ENCODE results near the gene MARK3. TPM values are rescaled to one million over a fixed set of nuclear protein-coding genes. Genes with fewer than 3 reads are reported as not detected.
A peak's percentile ranks its signal among the peaks of the same experiment; 100 is the strongest.

Gene MARK3
- total RNA-seq, 1 experiment from 2014 or later: 81.9 TPM

DNA sequence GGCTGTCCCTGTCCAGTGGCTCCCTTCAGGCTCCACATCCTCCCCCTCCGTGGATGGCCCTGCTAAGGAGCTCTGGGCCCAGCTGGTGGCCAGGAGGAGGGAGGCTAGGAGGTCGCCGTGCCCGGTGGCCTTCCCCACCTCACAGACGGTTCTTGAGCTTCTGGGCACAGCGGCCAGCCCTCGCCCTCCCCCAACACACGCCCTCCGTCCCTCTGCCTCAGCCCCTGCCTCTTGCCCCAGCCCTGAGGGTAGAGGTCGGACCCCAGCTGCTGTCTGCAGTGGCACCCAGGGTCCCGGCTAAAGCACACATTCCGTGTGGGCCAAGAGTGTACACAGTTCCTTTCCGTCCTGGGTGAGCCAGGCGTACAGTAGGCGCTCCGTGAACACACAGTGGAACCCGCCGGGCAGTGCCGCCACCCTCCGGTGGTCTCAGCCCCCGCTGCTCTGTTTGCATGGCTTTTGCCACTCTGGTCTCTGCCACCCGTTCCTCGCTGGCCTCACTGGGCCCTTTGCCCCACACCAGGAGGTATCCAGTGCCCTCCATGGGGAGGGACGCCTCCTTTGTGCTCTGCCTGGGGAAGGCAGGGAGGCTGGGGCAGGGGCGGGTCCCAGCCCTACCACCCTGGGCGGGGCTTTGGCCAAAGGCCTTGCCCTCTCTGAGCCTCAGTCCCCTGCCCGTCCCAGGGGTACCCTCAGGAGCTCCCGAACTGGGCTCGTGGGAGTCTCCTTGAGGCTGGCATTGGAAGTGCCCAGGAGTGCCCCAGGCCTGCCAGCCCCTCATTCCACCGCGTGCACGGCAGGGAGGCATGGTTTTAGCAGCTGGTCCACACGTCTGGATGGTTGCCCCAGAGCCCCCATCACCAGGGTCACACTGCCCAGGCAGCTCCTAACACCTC, 156.7 kb downstream of the MARK3 start:
- no CpG with 5 or more reads among the region's 33 CpGs for WGBS (ENCODE audit: extremely low coverage, insufficient read length, low lambda C conversion rate)
- no peak overlapping the region for H3K23ac ChIP-seq (ENCODE audit: insufficient read length, low read depth, low read length)
- peaks cover 11% of the 10 kb centered on the region for H3K27me3 Mint-ChIP-seq (ENCODE audit: low read depth)
- H3K9ac ChIP-seq (ENCODE audit: extremely low read depth, insufficient read length, low read length): no peak overlapping the region
- H3K27ac Mint-ChIP-seq: peak overlapping the region; percentile 68 to 93 (median 88); a peak in 4 of 7 replicates
- H3K9me3 ChIP-seq (ENCODE audit: control insufficient read depth, low read depth, low read length): no peaks in the 10 kb centered on the region
- H3K79me2 ChIP-seq (ENCODE audit: insufficient read depth, low read length): no peaks in the 10 kb centered on the region
- H3K27ac ChIP-seq (ENCODE audit: insufficient read length, low read depth, low read length): no peak overlapping the region
- H4K91ac ChIP-seq (ENCODE audit: insufficient read length, low read depth, low read length): peak overlapping the region; percentile 63
- TF ChIP-seq, protein P1, sequence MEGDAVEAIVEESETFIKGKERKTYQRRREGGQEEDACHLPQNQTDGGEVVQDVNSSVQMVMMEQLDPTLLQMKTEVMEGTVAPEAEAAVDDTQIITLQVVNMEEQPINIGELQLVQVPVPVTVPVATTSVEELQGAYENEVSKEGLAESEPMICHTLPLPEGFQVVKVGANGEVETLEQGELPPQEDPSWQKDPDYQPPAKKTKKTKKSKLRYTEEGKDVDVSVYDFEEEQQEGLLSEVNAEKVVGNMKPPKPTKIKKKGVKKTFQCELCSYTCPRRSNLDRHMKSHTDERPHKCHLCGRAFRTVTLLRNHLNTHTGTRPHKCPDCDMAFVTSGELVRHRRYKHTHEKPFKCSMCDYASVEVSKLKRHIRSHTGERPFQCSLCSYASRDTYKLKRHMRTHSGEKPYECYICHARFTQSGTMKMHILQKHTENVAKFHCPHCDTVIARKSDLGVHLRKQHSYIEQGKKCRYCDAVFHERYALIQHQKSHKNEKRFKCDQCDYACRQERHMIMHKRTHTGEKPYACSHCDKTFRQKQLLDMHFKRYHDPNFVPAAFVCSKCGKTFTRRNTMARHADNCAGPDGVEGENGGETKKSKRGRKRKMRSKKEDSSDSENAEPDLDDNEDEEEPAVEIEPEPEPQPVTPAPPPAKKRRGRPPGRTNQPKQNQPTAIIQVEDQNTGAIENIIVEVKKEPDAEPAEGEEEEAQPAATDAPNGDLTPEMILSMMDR (conservative IDR thresholded peaks at IDR 0.05): peak; percentile 33; the same call in 2 of the 3 replicates
- no peak for DNase-seq
- peaks cover 4% of the 10 kb centered on the region for H3K23me2 ChIP-seq (ENCODE audit: insufficient read length, low read depth, low read length, poor library complexity, severe bottlenecking)
- H3K4me2 ChIP-seq (ENCODE audit: insufficient read depth, insufficient read length, low read length): peak overlapping the region; percentile 16
- no peak overlapping the region for H4K5ac ChIP-seq (ENCODE audit: insufficient read length, low read depth, low read length)
- H3T11ph ChIP-seq (ENCODE audit: low read length): peak overlapping the region; percentile 0
- H3K4me1 Mint-ChIP-seq: peaks cover 12 to 26% of the 10 kb centered on the region in 2 experiments
- H3K36me3 Mint-ChIP-seq (ENCODE audit: insufficient read depth in 1 of 3, low read depth in 3 of 3): no peaks in the 10 kb centered on the region
- H4K8ac ChIP-seq (replicated peaks; ENCODE audit: insufficient read length, low read depth, low read length): no peak overlapping the region
- H2BK20ac ChIP-seq (ENCODE audit: low read depth, low read length, poor library complexity, severe bottlenecking): no peak overlapping the region
- H2AFZ ChIP-seq (ENCODE audit: low read length): no peak overlapping the region
- H3K14ac ChIP-seq (ENCODE audit: insufficient read depth, low read length): peak overlapping the region; percentile 86
- no peak overlapping the region; the same call in 1 of the 2 replicates for H3K4ac ChIP-seq (ENCODE audit: low read depth, low read length)
- H2AK5ac ChIP-seq (ENCODE audit: insufficient read length, low read length): no peak overlapping the region
- peak overlapping the region; percentile 40 for H3K18ac ChIP-seq (ENCODE audit: insufficient read length, low read depth, low read length)
- H3K56ac ChIP-seq (ENCODE audit: insufficient read length, low read depth, low read length): no peak overlapping the region
- H2BK15ac ChIP-seq (ENCODE audit: low read depth, low read length): no peak overlapping the region
- peak overlapping the region in 1 of 2 experiments; percentile 32; a peak in 2 of 5 replicates for H3K4me3 Mint-ChIP-seq
- no peaks in the 10 kb centered on the region for H4K20me1 ChIP-seq (ENCODE audit: control insufficient read depth, insufficient read depth, insufficient read length)
- no peaks in the 10 kb centered on the region for H3K79me1 ChIP-seq (ENCODE audit: insufficient read depth, low read depth, low read length, poor library complexity, severe bottlenecking)
- no peaks in the 10 kb centered on the region for H3K9me3 Mint-ChIP-seq
- H2BK12ac ChIP-seq (ENCODE audit: insufficient read length, low read depth, low read length): peak overlapping the region; percentile 5
- no peaks in the 10 kb centered on the region; the same call in 1 of the 2 replicates for H3K4me1 ChIP-seq (ENCODE audit: insufficient read depth, low read length)
- no peak overlapping the region for H2BK5ac ChIP-seq (ENCODE audit: insufficient read length, low read length)
- H3K27me3 ChIP-seq (ENCODE audit: insufficient read depth, low read length): no peaks in the 10 kb centered on the region
- peak overlapping the region; percentile 3 for H2BK120ac ChIP-seq (ENCODE audit: low read depth, low read length, poor library complexity, severe bottlenecking)

Data from H9 (cell line).